GM18508 (cell line): ENCODE measurements around the gene ZCCHC8.

Source experiments
- ATAC-seq: cut with Tn5 transposase; IDR thresholded peaks from one replicate; pipeline ENCODE4 v1.9.1; 2021; ENCODE audit warnings: moderate number of reproducible peaks; ENCODE audit not compliant: insufficient read depth, unreplicated experiment

Gene ZCCHC8

DNA sequence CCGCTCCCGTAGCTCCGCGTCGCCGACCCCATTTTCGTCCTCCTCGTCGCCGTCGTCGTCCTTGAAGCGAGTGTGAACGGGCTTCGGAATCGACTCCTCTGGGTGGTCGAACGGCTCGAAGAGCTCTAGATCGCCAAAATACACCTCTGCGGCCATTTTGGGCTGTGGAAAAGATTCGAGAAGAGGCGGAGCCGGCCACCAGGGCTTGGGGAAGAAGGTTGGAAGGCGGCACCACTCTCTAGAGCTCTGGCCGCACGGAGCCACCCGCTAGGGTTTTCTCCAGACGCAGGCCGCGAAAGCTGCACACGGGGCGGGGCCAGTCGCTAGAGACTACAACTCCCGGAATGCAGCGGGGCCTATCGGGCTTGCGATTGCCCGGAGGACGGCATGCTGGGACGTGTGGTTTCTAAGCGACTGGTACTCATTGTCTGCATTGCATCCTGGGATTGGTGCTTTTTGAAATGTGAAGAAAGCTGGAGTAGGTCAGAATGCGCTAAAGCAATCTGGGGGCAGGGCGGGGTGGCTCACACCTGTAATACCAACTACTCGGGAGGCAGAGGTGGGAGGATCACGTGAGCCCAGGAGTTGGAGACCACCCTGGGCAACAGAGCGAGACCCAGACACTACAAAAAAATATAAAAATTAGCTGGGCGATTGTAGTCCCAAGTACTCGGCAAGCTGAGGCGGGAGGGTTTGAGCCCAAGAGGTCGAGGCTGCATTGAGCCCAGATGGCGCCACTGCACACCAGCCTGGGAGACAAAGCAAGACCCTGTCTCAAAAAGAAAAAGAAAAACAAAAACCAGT, at the start of gene ZCCHC8:
ZCCHC8 (minus strand) TSS at position 248 of the 804 bp plus-strand sequence; CDS start at position 156, 92 bp downstream.
- ATAC-seq = peak; percentile 70

DNA sequence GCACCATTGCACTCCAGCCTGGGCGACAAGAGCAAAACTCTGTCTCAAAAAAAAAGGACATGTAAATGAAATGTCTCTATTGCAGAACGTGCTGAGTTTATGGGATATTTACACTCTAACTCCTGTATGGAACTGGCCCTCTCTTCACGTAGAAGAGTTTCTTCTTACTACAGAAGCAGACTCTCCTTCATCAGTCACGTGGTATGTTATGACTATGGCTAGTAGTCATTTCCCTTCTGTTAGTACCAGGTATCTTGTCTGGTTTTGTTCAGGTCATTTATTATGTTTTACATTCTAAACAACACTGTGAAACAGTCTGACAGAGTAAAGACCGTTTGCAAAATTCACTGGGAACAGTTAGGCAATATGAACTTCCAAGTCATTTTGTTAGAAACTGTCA, 46.6 kb upstream of the ZCCHC8 start:
- ATAC-seq = no peak

DNA sequence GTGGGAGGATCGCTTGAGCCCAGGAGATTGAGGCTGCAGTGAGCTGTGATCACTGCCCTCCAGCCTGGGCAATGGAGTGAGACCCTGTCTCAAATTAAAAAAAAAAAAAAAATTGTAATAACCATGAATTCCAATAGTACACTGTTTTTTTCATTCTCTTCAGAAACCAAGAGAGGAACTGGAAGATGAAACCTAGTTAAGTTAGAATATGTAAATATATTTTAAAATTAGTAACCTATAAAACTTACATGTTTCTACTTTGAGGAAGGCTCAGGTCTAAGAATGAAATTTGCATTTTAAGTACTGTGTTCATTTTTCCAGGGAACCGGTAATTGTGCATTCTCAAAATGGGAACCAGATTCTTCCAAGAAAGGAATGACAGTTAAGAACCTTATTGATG, 45.1 kb upstream of the ZCCHC8 start:
- no peak for ATAC-seq

DNA sequence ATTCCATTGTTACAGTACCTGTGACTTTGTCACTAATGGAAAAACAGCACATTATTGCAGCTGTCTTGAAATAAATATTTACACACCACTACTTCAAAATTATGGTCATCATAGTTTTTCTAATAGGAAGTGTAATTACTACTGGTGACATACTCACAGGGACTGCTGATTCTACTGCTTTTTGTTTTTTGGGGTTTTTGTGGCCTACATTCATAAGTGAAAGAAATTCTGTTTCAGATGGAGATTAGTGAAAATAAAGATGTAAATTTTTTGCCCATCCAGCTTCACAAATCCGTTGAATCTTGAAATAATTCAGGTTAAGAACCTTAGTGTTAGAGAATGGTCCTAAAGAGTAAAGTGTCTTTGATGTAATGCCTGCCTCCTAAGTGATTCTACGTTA, 43.8 kb upstream of the ZCCHC8 start:
- no peak for ATAC-seq

DNA sequence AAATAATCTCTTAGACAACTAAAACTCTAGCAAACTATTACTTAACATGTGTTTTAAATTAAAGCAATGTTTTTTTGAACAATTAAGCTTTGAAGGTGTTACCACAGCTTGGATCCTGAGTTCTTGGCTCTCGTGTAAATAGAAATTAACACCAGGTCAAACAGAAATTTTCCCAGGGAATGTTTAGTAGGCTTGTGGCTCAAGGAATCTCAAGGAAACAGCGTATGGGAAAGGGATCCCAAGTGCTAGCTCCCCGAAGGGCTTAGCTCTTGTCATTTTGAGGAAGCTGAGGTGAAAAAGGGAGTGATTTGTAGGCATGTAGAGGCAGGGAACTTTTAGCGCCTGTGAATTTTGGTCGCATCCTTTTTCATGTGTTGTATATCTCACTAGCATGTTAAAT, 37.8 kb upstream of the ZCCHC8 start:
- ATAC-seq = no peak

DNA sequence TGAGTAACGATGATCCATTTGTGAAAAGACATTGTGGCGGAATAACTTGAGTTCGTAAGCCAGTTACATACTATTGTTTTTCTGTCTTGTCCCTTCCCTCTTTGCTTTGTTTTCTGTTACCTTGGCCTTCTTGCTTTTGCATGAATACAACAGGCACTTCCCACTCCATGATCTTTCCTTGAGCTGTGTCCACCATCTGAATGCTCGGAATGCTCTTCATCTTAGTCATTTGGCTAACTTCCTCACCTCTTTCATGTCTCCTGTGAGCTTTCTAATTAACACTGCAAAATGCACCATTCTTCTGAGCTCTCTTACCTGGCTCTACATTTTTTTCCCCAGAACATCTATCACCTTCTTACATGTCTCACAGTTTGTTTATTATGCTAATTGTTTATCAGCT, 36.3 kb upstream of the ZCCHC8 start:
- ATAC-seq = no peak

DNA sequence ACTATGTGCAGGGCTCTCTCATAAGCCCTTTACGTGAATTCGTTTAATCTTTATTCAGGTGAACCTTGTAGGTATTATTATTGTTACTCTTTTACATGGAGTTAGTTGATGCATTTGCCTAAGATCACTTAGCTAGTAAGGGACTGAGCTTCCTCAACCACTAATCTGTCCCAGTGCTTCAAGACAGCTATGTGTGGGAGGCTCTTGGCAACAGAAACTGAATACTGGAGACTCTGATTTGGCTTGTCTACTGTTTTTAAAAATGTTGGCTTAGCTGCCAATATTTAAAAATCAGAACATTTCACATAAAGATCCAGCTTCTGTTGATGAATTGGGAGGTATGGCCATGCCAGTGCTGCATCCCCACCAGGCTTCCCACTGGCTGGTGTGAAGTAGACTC, 33.1 kb upstream of the ZCCHC8 start:
- no peak for ATAC-seq

DNA sequence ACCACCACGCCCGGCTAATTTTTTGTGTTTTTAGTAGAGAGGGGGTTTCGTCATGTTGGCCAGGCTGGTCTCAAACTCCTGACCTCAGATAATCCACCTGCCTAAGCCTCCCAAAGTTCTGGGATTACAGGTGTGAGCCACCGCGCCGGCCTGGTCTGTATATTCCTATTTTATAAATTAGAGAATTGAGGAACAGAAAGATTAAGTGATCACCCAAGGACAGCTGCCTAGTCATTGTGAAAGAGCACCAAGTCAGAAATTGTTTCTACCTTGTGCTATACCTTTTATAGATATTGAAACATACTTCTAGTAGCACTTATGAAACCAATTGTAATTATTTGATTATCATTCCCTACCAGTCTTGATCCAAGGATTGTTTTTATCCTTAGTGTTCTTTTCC, 28.3 kb upstream of the ZCCHC8 start:
- ATAC-seq = no peak

DNA sequence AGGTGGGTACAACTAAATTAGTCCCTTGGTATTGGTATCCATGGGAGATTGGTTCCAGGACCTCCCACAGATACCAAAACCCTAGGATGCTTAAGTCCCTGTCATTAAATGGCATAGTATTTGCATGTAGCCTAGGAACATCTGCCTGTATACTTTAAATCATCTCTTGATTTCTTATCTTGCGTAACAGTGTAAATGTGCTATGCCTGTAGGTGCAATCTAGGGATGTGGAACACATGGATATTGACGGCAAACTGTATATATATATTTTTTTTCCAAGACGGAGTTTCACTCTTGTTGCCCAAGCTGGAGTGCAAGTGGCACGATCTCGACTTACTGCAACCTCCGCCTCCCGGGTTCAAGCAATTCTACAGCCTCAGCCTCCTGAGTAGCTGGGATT, 27.9 kb upstream of the ZCCHC8 start:
- ATAC-seq = no peak

DNA sequence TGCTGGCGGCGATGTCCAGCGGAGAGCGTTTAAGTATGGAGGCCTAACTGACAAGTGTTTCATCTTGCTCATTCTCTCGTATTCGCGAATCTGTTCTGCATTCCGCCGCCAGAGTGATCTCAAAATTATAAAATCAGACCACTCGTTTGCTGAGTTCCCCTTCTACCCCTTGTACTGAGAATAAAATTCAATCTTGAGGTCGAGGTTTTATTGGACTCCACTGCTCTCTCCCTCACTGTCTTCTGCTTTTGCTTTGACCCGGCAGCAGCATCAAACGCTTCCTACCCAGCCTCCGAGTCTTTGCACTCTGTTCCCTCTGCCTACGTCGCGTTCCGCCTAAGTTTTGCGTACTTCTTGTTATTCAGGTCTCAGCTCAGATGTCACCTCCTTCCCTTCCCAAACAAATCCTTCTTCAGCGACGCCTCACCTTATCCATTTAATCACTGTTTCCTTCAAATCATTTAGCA, 26.8 kb upstream of the ZCCHC8 start:
- no peak for ATAC-seq

DNA sequence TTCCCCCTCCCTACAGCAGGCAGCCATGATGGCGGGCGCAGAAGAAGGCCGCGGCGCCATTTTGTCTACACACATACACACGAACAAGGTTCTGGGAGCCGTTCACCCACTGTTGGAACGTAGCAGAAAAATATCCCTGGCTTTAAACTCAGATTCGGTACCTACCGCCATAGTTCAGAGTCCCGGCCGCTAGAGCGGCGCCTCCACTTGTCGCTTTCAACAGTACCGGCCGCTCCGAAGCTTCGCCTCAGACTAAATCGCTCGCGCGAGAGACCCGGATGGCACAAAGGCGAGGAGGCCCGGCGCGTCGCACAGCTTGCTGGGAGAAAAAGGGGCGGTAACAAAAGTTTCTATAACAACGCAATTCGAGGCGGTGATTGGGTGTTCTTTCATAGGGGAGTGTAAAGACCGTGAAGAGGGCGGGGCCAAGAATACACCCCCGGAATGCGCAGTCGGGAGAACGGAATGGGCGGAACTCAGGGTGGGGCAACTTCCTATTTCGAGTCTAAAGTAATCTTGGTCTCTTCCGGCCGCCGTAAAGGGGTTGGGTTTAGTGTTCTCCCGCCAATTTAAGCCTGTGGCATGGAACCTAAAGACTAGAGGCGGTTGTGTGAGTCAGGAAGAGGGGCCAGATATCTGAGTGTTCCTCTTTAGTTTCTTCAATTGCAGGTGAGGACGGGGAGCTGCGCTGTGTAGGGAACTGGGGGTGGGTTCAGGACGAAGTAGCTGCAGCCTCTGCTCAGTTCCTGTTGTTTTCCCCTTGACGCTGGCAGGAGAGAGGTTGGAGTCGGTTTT, 26.1 kb upstream of the ZCCHC8 start, which contains the start of the genes KNTC1 and RSRC2:
KNTC1 (plus strand) TSS at position 567 of the 795 bp plus-strand sequence. CDS start 2,815 bp downstream, outside the sequence.
RSRC2 (minus strand) TSS at position 254 of the 795 bp plus-strand sequence; CDS start at position 171, 83 bp downstream.
- ATAC-seq = peak; percentile 78

DNA sequence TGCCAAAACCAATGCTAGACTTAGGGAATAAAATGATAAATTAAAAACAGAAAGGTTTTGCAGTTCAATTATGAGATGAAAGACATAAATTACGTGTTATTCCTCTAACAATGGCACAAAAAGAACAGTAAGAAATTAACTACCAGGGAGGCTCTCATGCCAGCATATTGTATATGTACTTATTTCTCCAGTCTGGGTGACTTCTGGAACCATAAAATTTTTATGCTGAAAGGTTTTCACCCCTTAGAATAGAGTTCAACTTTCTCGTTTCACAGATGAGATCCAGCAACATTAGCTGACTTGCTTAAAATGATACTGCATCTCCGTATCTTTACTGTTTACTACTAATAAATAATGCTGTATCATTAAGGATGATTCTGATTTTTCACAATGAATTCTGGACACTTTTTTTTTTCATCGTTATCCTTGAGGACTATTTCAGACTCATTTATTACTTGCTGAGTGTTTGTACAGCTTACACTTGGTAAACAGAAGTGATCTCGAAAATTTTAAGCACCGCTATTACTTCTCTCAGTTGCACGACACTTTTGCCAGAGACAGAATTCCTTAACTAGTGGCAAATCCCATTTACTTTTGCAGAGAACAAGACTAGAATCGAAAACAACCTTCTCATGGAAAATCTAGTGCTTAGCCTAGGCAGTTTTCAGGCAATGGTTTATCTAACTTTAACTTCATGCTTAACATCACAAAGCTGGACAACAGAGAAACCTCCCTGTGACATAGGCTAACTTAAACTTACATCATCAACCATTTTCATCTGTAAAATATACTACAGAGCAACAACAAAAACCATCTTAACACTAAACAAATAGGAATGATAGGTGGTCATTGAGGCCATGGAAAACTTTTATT, 23.4 kb upstream of the ZCCHC8 start:
- ATAC-seq = no peak

DNA sequence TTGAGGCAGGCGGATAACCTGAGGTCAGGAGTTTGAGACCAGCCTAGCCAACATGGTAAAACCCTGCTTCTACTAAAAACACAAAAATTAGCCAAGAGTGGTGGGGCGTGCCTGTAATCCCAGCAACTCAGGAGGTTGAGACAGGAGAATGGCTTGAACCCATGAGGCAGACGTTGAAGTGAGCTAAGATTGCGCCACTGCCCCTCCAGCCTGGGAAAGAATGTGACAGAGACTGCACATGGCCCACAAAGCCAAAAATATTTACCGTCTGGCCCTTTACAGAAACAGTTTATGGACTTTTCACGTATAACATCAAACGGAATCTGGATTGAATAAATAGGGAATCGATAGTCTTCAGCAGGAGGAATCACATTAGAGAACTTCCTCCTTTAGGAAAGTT, 22.5 kb upstream of the ZCCHC8 start:
- no peak for ATAC-seq

DNA sequence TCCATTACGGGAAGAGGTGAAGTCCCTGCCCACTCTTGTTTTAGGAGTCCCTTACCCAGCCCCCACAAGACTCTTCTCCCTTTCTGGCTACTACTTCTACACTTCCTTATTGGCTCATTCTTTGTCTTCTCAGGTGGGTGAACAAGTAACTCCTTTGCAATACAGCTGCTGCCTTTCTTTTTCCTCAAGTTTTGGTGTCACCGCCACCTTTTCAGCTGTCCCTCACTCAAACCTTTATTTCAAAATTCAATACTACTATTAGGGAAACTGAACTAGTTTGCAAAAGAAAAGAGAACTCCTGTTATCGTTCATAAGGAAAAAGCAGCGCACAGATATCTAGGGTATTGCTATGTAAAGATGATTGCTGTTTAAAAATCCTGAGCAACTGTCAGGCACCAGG, 19.9 kb upstream of the ZCCHC8 start:
- no peak for ATAC-seq

DNA sequence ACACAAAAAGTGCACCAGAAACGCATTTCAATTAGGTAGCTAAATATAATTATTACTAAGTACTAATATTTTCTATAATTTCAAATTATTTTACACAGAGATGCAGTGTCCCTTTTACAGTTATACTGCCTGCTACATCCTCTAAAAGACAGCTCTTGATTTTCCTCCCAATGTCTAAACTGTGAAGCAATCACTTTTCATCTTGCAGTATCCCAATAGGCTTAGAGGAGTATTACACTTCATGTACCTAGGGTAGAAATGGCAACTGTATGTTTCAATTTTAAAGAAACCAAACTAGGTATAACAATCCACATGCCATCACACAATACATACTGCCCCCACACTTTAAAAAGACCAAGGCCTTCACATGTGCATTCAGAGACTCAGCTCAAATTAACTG, 18.7 kb upstream of the ZCCHC8 start:
- no peak for ATAC-seq

DNA sequence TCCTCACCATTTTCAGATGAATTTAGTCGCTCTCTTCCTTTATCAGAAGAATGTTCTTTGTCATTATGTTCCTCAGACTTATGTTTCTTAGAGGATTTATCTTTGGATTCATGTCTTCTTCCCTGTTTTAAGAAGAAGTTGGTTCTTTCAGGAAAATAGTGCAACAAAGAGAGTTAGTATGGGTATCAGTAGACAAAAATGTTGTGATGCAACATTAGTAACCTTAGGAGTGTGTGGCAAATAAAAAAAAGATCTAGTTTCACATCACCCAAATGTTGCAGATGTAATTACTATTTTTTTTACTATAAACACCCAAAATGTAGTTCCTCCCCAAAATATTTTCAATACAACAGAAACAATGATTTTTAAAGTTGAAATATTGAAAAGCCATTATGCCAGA, 18.2 kb upstream of the ZCCHC8 start:
- ATAC-seq = no peak

DNA sequence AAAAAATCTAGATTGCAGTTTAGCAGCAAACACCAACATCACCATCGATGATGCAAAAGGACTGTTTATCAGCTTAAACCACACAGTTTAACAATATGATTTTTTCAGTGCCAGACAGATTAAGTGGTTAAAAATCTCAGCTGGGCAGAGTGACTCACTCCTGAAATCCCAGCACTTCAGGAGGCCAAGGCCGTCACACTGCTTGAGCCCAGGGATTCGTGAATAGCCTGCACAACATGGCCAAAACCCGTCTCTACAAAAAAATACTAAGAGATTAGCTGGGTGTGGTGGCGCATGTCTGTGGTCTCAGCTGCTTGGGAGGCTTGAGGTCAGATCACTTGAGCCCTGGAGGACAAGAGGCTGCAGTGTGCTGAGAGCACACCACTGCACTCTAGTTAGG, 17.1 kb upstream of the ZCCHC8 start:
- no peak for ATAC-seq

DNA sequence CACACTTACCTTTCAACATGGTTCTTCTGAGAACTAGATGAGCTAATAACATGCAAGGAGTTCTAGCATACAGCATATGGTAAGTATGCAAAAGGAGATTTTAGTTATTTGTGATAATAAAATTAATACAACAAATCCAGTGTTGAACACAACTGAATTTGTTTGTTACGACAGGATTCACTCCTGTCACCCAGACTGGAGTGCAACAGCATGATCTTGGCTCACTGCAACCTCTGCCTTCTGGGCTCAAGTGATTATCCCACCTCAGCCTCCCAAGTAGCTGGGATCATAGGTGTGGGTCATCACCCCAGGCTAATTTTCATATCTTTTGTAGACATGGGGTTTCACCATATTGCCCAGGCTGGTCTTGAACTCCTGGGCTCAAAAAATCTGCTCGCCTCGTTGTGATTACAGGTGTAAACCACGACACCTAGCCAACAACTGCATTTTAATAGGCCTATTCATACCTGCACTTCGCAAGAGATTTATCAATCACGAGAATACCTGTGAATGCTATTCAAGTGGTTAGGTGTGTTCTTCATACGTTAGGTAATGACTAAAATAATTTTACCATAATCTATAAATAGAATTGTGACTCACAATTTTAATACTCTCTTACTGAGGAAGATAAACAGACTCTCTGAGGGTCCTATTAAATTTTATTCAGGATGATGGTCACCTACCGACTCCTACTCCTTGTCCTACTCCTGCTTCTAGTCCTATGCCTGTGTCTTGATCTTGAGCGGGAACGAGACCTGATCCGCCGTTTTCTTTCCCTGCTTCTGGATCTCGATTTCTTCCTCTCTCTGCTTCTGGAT, 16.0 kb upstream of the ZCCHC8 start:
- ATAC-seq = no peak

DNA sequence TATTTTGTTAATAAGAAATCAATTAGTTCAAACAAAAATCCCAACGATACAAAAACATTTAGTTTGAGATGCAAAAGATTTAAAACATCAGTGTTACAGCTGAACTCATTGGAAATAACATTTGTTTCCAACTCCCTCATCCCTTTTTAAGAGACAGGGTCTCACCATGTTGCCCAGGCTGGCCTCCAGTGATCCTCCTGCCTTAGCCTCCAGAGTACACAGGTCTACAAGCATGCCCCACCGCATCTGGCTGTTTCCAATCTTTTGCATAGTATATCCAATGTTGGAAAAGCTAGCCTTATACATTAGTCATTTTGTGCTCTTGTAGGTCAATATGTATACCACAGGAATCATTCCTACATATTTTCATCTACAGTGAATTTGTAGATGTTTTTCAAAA, 14.5 kb upstream of the ZCCHC8 start:
- no peak for ATAC-seq

DNA sequence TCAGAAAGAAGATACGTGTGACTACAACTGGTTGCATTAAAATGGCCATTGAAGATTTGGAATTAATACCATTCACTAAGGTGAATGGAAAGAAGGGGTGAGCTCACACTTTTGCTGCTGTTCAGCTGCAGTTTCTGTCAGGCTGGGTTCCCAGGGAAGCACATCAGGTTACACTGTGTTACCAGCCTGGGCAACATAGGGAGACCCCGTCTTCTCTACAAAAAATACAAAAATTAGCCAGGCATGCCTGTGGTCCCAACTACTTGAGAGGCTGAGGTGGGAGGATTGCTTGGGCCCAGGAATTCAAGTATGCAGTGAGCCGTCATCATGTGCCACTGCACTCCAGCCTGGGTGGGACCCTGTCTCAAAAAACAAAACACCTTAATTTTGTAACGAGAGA, 12.9 kb upstream of the ZCCHC8 start:
- ATAC-seq = no peak
